ENCODE results near the gene APLP2. TPM values are rescaled to one million over a fixed set of nuclear protein-coding genes. Genes with fewer than 3 reads are reported as not detected.

Gene APLP2
- total RNA-seq, 1 experiment from 2014 or later, result 345 TPM

- ChIA-PET CTCF (interaction anchor here (1.0 to 1.5 kb wide), 2 partner anchors 9 to 23 kb away, joined by 3 to 10 read pairs; no protein-coding TSS in a partner anchor), POLR2A (no interaction called here)
- peaks cover 67% of the 10 kb centered on the region for H3K36me3 Mint-ChIP-seq
- no peak for TF ChIP-seq OVOL2 (CRISPR knock-in tag; IDR thresholded peaks at IDR 0.05; ENCODE audit: borderline replicate concordance)
- no peak for TF ChIP-seq SMAD4 (CRISPR knock-in tag; IDR thresholded peaks at IDR 0.05)
- TF ChIP-seq ELF4 (CRISPR knock-in tag; IDR thresholded peaks at IDR 0.05; ENCODE audit: low read depth), result no peak
- no peak for TF ChIP-seq MAX (CRISPR knock-in tag; IDR thresholded peaks at IDR 0.05)
- no peak for TF ChIP-seq ZNF138 (CRISPR knock-in tag; conservative IDR thresholded peaks at IDR 0.05)
- TF ChIP-seq ZSCAN18 (CRISPR knock-in tag; IDR thresholded peaks at IDR 0.05), result no peak
- TF ChIP-seq, protein P1, sequence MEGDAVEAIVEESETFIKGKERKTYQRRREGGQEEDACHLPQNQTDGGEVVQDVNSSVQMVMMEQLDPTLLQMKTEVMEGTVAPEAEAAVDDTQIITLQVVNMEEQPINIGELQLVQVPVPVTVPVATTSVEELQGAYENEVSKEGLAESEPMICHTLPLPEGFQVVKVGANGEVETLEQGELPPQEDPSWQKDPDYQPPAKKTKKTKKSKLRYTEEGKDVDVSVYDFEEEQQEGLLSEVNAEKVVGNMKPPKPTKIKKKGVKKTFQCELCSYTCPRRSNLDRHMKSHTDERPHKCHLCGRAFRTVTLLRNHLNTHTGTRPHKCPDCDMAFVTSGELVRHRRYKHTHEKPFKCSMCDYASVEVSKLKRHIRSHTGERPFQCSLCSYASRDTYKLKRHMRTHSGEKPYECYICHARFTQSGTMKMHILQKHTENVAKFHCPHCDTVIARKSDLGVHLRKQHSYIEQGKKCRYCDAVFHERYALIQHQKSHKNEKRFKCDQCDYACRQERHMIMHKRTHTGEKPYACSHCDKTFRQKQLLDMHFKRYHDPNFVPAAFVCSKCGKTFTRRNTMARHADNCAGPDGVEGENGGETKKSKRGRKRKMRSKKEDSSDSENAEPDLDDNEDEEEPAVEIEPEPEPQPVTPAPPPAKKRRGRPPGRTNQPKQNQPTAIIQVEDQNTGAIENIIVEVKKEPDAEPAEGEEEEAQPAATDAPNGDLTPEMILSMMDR (IDR thresholded peaks at IDR 0.05), result no peak
- no peak for TF ChIP-seq ZNF396 (CRISPR knock-in tag; IDR thresholded peaks at IDR 0.05; ENCODE audit: borderline replicate concordance)
- no peak for TF ChIP-seq ZNF317 (CRISPR knock-in tag; IDR thresholded peaks at IDR 0.05; ENCODE audit: borderline replicate concordance, low read depth)
- no peak for TF ChIP-seq SP1 (CRISPR knock-in tag; conservative IDR thresholded peaks at IDR 0.05)
- TF ChIP-seq E2F5 (CRISPR knock-in tag; IDR thresholded peaks at IDR 0.05), result no peak
- TF ChIP-seq IRF2 (CRISPR knock-in tag; IDR thresholded peaks at IDR 0.05; ENCODE audit: borderline replicate concordance, low read depth), result no peak
- H3K4me1 Mint-ChIP-seq, result peaks cover 14% of the 10 kb centered on the region
- no peaks in the 10 kb centered on the region for H3K27me3 Mint-ChIP-seq (ENCODE audit: low read depth)
- no peak for DNase-seq (ENCODE audit: low spot score)
- H3K4me3 Mint-ChIP-seq, result no peak overlapping the region
- ATAC-seq, result no peak
- peak overlapping the region; percentile 48; the same call in 1 of the 2 replicates for H3K27ac Mint-ChIP-seq
- H3K9me3 Mint-ChIP-seq, result no peaks in the 10 kb centered on the region
These were observed 53.8 kb downstream of the APLP2 start for GRCh38 chr11:130123414-130124040.

DNA sequence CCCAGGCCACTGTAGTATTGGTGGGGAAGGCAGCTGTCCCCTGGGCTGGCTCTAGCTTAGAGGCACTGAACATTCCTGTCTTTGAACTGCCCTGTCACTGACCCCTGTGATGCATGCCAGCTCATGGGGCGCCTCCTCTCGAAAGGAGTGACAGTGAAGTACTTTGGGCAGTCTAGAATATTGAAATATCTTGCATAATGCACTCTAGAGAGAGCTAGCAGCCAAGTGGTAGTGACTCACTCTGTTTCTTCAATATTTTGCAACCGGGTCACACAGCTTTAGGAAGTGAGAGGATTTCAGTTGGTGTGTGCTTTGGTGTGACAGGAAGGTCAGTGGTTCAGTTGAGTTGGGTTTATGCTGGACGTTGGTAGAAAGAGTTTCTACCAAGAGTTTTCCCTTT lies 54.4 kb downstream of the APLP2 start:
- TF ChIP-seq GABPB1 (CRISPR knock-in tag; IDR thresholded peaks at IDR 0.05) (peak; percentile 91), ETV6 (CRISPR knock-in tag; IDR thresholded peaks at IDR 0.05) (no peak), ZNF396 (CRISPR knock-in tag; IDR thresholded peaks at IDR 0.05; ENCODE audit: borderline replicate concordance) (no peak)
- DNase-seq (ENCODE audit: low spot score) (no peak), ATAC-seq (no peak)
- no peaks in the 10 kb centered on the region for H3K9me3 Mint-ChIP-seq
- POLR2A ChIA-PET, result no interaction called here
- CTCF ChIA-PET, result interaction anchor here (1.5 kb wide), 1 partner anchor 8 kb away, joined by 10 read pairs; no protein-coding TSS in a partner anchor
- H3K27ac Mint-ChIP-seq, result peak overlapping the region; percentile 48; the same call in 1 of the 2 replicates
- peaks cover 14% of the 10 kb centered on the region for H3K4me1 Mint-ChIP-seq
- no peaks in the 10 kb centered on the region for H3K27me3 Mint-ChIP-seq (ENCODE audit: low read depth)
- no peak overlapping the region for H3K4me3 Mint-ChIP-seq
- peaks cover 72% of the 10 kb centered on the region for H3K36me3 Mint-ChIP-seq

DNA sequence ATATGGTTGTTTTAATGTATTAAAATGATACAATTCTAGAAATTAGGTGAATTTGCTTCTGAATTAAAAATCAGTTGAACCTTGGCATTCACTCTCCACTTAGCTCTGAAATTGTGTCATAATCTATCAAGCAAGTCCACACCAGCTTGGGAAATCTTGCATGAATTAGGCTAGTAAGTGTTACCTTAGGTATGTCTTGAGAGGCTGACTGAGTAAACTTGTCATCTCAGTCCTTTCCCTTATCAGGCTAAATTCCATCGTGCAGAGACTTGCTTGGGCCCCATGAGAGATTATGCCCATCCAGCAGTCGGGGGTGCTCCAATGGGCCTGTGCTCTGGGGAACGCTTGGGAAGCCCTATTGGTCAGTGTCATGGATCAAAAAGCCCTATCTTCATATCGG lies 55.9 kb downstream of the APLP2 start:
- H3K27me3 Mint-ChIP-seq (ENCODE audit: low read depth), result no peaks in the 10 kb centered on the region
- no peak for ATAC-seq
- no peaks in the 10 kb centered on the region for H3K9me3 Mint-ChIP-seq
- ChIA-PET POLR2A (no interaction called here), CTCF (no interaction called here)
- H3K4me3 Mint-ChIP-seq, result no peak overlapping the region
- peaks cover 84% of the 10 kb centered on the region for H3K36me3 Mint-ChIP-seq
- H3K4me1 Mint-ChIP-seq, result peaks cover 14% of the 10 kb centered on the region
- no peak for DNase-seq (ENCODE audit: low spot score)
- no peak overlapping the region for H3K27ac Mint-ChIP-seq
- TF ChIP-seq, protein P1 (IDR thresholded peaks at IDR 0.05), result no peak
- TF ChIP-seq ATF3 (CRISPR knock-in tag; conservative IDR thresholded peaks at IDR 0.05) (no peak), MAX (CRISPR knock-in tag; IDR thresholded peaks at IDR 0.05) (no peak), AFF4 (CRISPR knock-in tag; IDR thresholded peaks at IDR 0.05; ENCODE audit: borderline replicate concordance) (no peak), ZNF416 (CRISPR knock-in tag; IDR thresholded peaks at IDR 0.05) (no peak), ZNF263 (CRISPR knock-in tag; IDR thresholded peaks at IDR 0.05; ENCODE audit: low read depth) (no peak), MXD4 (CRISPR knock-in tag; IDR thresholded peaks at IDR 0.05; ENCODE audit: borderline replicate concordance) (no peak), HMGA2 (CRISPR knock-in tag; IDR thresholded peaks at IDR 0.05) (no peak), JAZF1 (CRISPR knock-in tag; IDR thresholded peaks at IDR 0.05) (no peak)

Measured in WTC11 (cell line).